CD4-positive, CD25-positive, alpha-beta regulatory T cell (primary cell): Measurements from ENCODE around the gene AKAP11. TPM values are rescaled to one million over a fixed set of nuclear protein-coding genes. Genes with fewer than 3 reads are reported as not detected.

Experiments used
- ATAC-seq, 2 donors: fragments of 150-1000 bp; cut with Tn5 transposase; one replicate each; pipeline ENCODE4 v1.10.0; 2021; ENCODE audit warnings: low read depth in 2 of 2, moderate number of reproducible peaks in 2 of 2, moderate library complexity in 1 of 2
- DNase-seq, 3 donors: peaks; one replicate each; pipeline versions ENCODE4 v3.0.0 to v3.0.0-alpha.2; 2012 to 2022; ENCODE audit warnings: mixed read lengths in 1 of 3
- H3K27ac ChIP-seq: one replicate; pipeline ENCODE4 v1.7.0; 2013; ENCODE audit warnings: mild to moderate bottlenecking, low read length; ENCODE audit not compliant: insufficient read depth, poor library complexity, severe bottlenecking
- H3K27me3 ChIP-seq: one replicate; pipeline ENCODE4 v1.7.0; 2013; ENCODE audit warnings: low read length; ENCODE audit not compliant: control insufficient read depth, insufficient read depth
- H3K36me3 ChIP-seq: one replicate; pipeline ENCODE4 v1.7.0; 2013; ENCODE audit warnings: mild to moderate bottlenecking, low read length, moderate library complexity; ENCODE audit not compliant: control insufficient read depth, insufficient read depth
- H3K4me1 ChIP-seq: 2 replicates; pipeline ENCODE4 v1.7.0; 2013; ENCODE audit warnings: mild to moderate bottlenecking, low read length; ENCODE audit not compliant: insufficient read depth, control insufficient read depth, poor library complexity, severe bottlenecking
- H3K4me3 ChIP-seq: one replicate; pipeline ENCODE4 v1.7.0; 2013; ENCODE audit warnings: low read depth, mild to moderate bottlenecking, low read length, moderate library complexity
- H3K9me3 ChIP-seq, 2 experiments: 1 replicate in 1 of 2; 2 replicates in 1 of 2; pipeline ENCODE4 v1.7.0; 2013; ENCODE audit warnings: low read length in 2 of 2, mild to moderate bottlenecking in 1 of 2, moderate library complexity in 1 of 2; ENCODE audit not compliant: control insufficient read depth in 2 of 2
- H3K27ac Mint-ChIP-seq, 3 donors: one replicate each; pipeline ENCODE4 v1.8.0; 2020 to 2022; ENCODE audit warnings: mild to moderate bottlenecking in 3 of 3, mixed read lengths in 3 of 3, moderate library complexity in 2 of 3
- H3K27me3 Mint-ChIP-seq: one replicate; pipeline ENCODE4 v1.8.0; 2022; ENCODE audit warnings: mild to moderate bottlenecking, mixed read lengths
- H3K36me3 Mint-ChIP-seq: one replicate; pipeline ENCODE4 v1.8.0; 2020; ENCODE audit warnings: mixed read lengths
- H3K4me1 Mint-ChIP-seq, 4 donors: one replicate each; pipeline ENCODE4 v1.8.0; 2020 to 2022; ENCODE audit warnings: mixed read lengths in 4 of 4, mild to moderate bottlenecking in 1 of 4
- H3K4me3 Mint-ChIP-seq, 4 donors: one replicate each; pipeline ENCODE4 v1.8.0; 2020 to 2022; ENCODE audit warnings: mild to moderate bottlenecking in 4 of 4, mixed read lengths in 4 of 4, moderate library complexity in 3 of 4
- H3K9me3 Mint-ChIP-seq, 7 donors: one replicate each; pipeline ENCODE4 v1.8.0; 2020 to 2022; ENCODE audit warnings: mixed read lengths in 7 of 7, mild to moderate bottlenecking in 3 of 7, moderate library complexity in 2 of 7
- polyA plus RNA-seq, 4 donors: library from polyadenylated mRNA; unstranded; fragments of 300-500 nt; fragmentation: Illumina TruSeq; gene quantifications; one replicate each; pipeline ENCODE4 v1.2.3, GENCODE V29; 2021
- total RNA-seq: library from RNA; stranded (reverse); gene quantifications from one replicate; pipeline ENCODE4 v1.2.3, GENCODE V29; 2022

The AKAP11 gene
- total and polyA plus RNA-seq, 5 donors from 2014 or later, result 3.6 to 41.4 (median 5.1) TPM

GRCh38 chr13:42239161-42239560, 32.8 kb upstream of the AKAP11 start:
- DNase-seq, result no peak
- no peaks in the 10 kb centered on the region for H3K4me1 ChIP-seq
- Mint-ChIP-seq H3K36me3 (peaks cover 19% of the 10 kb centered on the region), H3K4me3 (no peak overlapping the region), H3K27me3 (no peaks in the 10 kb centered on the region), H3K4me1 (peaks cover 0 to 7% (median 0%) of the 10 kb centered on the region in 4 donors), H3K27ac (no peak overlapping the region), H3K9me3 (no peaks in the 10 kb centered on the region)
- H3K27me3 ChIP-seq, result no peaks in the 10 kb centered on the region
- no peak overlapping the region for H3K4me3 ChIP-seq
- no peaks in the 10 kb centered on the region for H3K36me3 ChIP-seq
- no peak overlapping the region for H3K27ac ChIP-seq
- no peak for ATAC-seq
- H3K9me3 ChIP-seq, result no peaks in the 10 kb centered on the region

GRCh38 chr13:42239644-42240043, 32.3 kb upstream of the AKAP11 start:
- peaks cover 0 to 7% (median 0%) of the 10 kb centered on the region in 4 donors for H3K4me1 Mint-ChIP-seq
- no peaks in the 10 kb centered on the region for H3K27me3 ChIP-seq
- no peak overlapping the region for H3K4me3 Mint-ChIP-seq
- no peak overlapping the region for H3K4me3 ChIP-seq
- H3K36me3 Mint-ChIP-seq, result peaks cover 15% of the 10 kb centered on the region
- no peaks in the 10 kb centered on the region for H3K9me3 Mint-ChIP-seq
- no peaks in the 10 kb centered on the region for H3K4me1 ChIP-seq
- DNase-seq (no peak), ATAC-seq (no peak)
- H3K27ac Mint-ChIP-seq, result no peak overlapping the region
- no peak overlapping the region for H3K27ac ChIP-seq
- H3K9me3 ChIP-seq, result no peaks in the 10 kb centered on the region
- no peaks in the 10 kb centered on the region for H3K27me3 Mint-ChIP-seq
- H3K36me3 ChIP-seq, result no peaks in the 10 kb centered on the region

- Mint-ChIP-seq H3K9me3 (no peaks in the 10 kb centered on the region), H3K4me1 (peaks cover 0 to 5% (median 0%) of the 10 kb centered on the region in 4 donors), H3K4me3 (no peak overlapping the region), H3K27ac (peak overlapping the region in 1 of 3 donors; percentile 52), H3K27me3 (no peaks in the 10 kb centered on the region), H3K36me3 (peaks cover 15% of the 10 kb centered on the region)
- H3K27ac ChIP-seq, result no peak overlapping the region
- no peak for ATAC-seq
- no peaks in the 10 kb centered on the region for H3K36me3 ChIP-seq
- no peaks in the 10 kb centered on the region for H3K4me1 ChIP-seq
- no peak overlapping the region for H3K4me3 ChIP-seq
- no peaks in the 10 kb centered on the region for H3K9me3 ChIP-seq
- no peak for DNase-seq
- no peaks in the 10 kb centered on the region for H3K27me3 ChIP-seq
These were observed 25.4 kb upstream of the AKAP11 start for GRCh38 chr13:42246541-42246940.

- DNase-seq (no peak), ATAC-seq (no peak)
- H3K9me3 Mint-ChIP-seq, result no peaks in the 10 kb centered on the region
- peaks cover 0 to 5% (median 0%) of the 10 kb centered on the region in 4 donors for H3K4me1 Mint-ChIP-seq
- Histone ChIP-seq H3K27ac (no peak overlapping the region), H3K4me3 (no peak overlapping the region), H3K9me3 (no peaks in the 10 kb centered on the region), H3K36me3 (no peaks in the 10 kb centered on the region), H3K27me3 (no peaks in the 10 kb centered on the region), H3K4me1 (no peaks in the 10 kb centered on the region)
- no peaks in the 10 kb centered on the region for H3K27me3 Mint-ChIP-seq
- H3K36me3 Mint-ChIP-seq, result peaks cover 11% of the 10 kb centered on the region
- no peak overlapping the region for H3K27ac Mint-ChIP-seq
- no peak overlapping the region for H3K4me3 Mint-ChIP-seq
These were observed 24.1 kb upstream of the AKAP11 start for GRCh38 chr13:42247883-42248282.

- Mint-ChIP-seq H3K4me3 (no peak overlapping the region), H3K36me3 (no peaks in the 10 kb centered on the region), H3K27ac (no peak overlapping the region), H3K27me3 (no peaks in the 10 kb centered on the region), H3K9me3 (peaks cover 0 to 1% (median 0%) of the 10 kb centered on the region in 7 donors), H3K4me1 (peaks cover 0 to 8% (median 3%) of the 10 kb centered on the region in 4 donors)
- Histone ChIP-seq H3K27ac (no peak overlapping the region), H3K4me1 (no peaks in the 10 kb centered on the region), H3K36me3 (no peaks in the 10 kb centered on the region), H3K27me3 (peaks cover 4% of the 10 kb centered on the region), H3K9me3 (no peaks in the 10 kb centered on the region), H3K4me3 (no peak overlapping the region)
- ATAC-seq, result no peak
- no peak for DNase-seq
These were observed 16.1 kb upstream of the AKAP11 start for GRCh38 chr13:42255886-42256285.

GRCh38 chr13:42258747-42259146, 13.2 kb upstream of the AKAP11 start:
- H3K4me1 Mint-ChIP-seq, result peaks cover 0 to 8% (median 3%) of the 10 kb centered on the region in 4 donors
- H3K36me3 Mint-ChIP-seq, result no peaks in the 10 kb centered on the region
- no peaks in the 10 kb centered on the region for H3K36me3 ChIP-seq

GRCh38 chr13:42259515-42259914, 12.4 kb upstream of the AKAP11 start:
- H3K27me3 ChIP-seq, result peaks cover 11% of the 10 kb centered on the region
- no peaks in the 10 kb centered on the region for H3K4me1 ChIP-seq
- H3K9me3 ChIP-seq, result no peaks in the 10 kb centered on the region
- DNase-seq (peak in 1 of 3 donors; percentile 60), ATAC-seq (no peak)
- Mint-ChIP-seq H3K4me1 (peaks cover 0 to 8% (median 3%) of the 10 kb centered on the region in 4 donors), H3K27me3 (peaks cover 3% of the 10 kb centered on the region), H3K9me3 (peaks cover 0 to 1% (median 0%) of the 10 kb centered on the region in 7 donors), H3K27ac (peak overlapping the region in 1 of 3 donors; percentile 27), H3K36me3 (no peaks in the 10 kb centered on the region), H3K4me3 (no peak overlapping the region)
- no peak overlapping the region for H3K27ac ChIP-seq
- no peak overlapping the region for H3K4me3 ChIP-seq
- no peaks in the 10 kb centered on the region for H3K36me3 ChIP-seq

More at GRCh38 chr13:42258747-42259146, 13.2 kb upstream of the AKAP11 start:
- DNase-seq (no peak), ATAC-seq (no peak)
- Histone ChIP-seq H3K9me3 (no peaks in the 10 kb centered on the region), H3K4me3 (no peak overlapping the region), H3K4me1 (no peaks in the 10 kb centered on the region), H3K27ac (no peak overlapping the region), H3K27me3 (peaks cover 11% of the 10 kb centered on the region)
- peaks cover 0 to 1% (median 0%) of the 10 kb centered on the region in 7 donors for H3K9me3 Mint-ChIP-seq
- H3K4me3 Mint-ChIP-seq, result no peak overlapping the region
- no peaks in the 10 kb centered on the region for H3K27me3 Mint-ChIP-seq
- H3K27ac Mint-ChIP-seq, result no peak overlapping the region

- H3K4me3 Mint-ChIP-seq, result no peak overlapping the region
- no peaks in the 10 kb centered on the region for H3K36me3 Mint-ChIP-seq
- DNase-seq (no peak), ATAC-seq (no peak)
- peaks cover 0 to 8% (median 3%) of the 10 kb centered on the region in 4 donors for H3K4me1 Mint-ChIP-seq
- Histone ChIP-seq H3K4me3 (no peak overlapping the region), H3K36me3 (no peaks in the 10 kb centered on the region), H3K9me3 (no peaks in the 10 kb centered on the region), H3K27ac (no peak overlapping the region), H3K4me1 (no peaks in the 10 kb centered on the region), H3K27me3 (peaks cover 11% of the 10 kb centered on the region)
- H3K27me3 Mint-ChIP-seq, result peaks cover 4% of the 10 kb centered on the region
- peaks cover 0 to 1% (median 0%) of the 10 kb centered on the region in 7 donors for H3K9me3 Mint-ChIP-seq
- no peak overlapping the region for H3K27ac Mint-ChIP-seq
These were observed 10.9 kb upstream of the AKAP11 start for GRCh38 chr13:42260903-42261654.
